ENCODE results near the gene FZD4. TPM values are rescaled to one million over a fixed set of nuclear protein-coding genes. Genes with fewer than 3 reads are reported as not detected.

The FZD4 gene
- total RNA-seq, 1 donor from 2014 or later, result not detected

DNA sequence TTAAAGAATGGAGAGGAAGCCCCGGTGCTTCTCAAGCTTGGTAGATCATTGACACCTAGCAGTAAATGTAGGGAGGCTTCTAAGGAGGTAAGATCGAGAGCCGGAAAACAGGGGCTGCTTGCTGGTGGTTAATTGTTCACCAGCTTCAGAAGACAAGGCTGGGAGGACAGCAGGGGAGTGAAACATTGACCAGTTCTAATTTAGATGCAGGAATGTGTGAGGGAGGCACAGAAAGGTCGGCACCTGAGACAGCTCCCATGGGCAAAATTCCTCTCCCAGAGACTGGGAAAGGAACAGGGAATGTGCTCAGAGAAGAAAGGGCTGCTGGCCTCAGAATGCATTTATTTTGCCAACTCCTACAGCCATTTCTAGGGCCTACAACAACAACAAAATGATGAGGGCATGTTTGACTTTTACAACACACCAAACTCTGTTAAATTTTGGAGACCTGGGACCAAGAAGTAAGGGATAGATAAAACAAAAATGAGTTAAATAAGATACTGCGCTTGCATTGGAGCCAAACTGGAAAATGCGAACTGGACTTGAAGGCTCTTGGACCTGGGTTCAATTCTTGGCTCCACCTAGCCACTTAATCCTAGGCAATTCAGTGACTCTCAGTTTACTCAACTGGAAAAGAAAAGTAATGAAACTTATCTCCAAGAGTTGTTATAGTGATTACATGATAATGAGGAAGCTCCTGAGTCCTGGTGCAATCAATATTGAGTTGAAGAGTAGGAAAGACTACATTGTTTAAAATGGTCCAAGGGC lies 31.0 kb downstream of the FZD4 start:
- ATAC-seq (ENCODE audit: low read depth), result no peak
- H3K36me3 Mint-ChIP-seq (ENCODE audit: low read depth), result no peaks in the 10 kb centered on the region
- no peaks in the 10 kb centered on the region for H3K4me1 Mint-ChIP-seq
- POLR2A ChIA-PET, result no interaction called here
- no peak overlapping the region for H3K4me3 Mint-ChIP-seq
- peaks cover 1% of the 10 kb centered on the region for H3K27me3 Mint-ChIP-seq
- H3K27ac Mint-ChIP-seq, result no peak overlapping the region
- CTCF ChIA-PET, result no interaction called here
- TF ChIP-seq, protein P1, sequence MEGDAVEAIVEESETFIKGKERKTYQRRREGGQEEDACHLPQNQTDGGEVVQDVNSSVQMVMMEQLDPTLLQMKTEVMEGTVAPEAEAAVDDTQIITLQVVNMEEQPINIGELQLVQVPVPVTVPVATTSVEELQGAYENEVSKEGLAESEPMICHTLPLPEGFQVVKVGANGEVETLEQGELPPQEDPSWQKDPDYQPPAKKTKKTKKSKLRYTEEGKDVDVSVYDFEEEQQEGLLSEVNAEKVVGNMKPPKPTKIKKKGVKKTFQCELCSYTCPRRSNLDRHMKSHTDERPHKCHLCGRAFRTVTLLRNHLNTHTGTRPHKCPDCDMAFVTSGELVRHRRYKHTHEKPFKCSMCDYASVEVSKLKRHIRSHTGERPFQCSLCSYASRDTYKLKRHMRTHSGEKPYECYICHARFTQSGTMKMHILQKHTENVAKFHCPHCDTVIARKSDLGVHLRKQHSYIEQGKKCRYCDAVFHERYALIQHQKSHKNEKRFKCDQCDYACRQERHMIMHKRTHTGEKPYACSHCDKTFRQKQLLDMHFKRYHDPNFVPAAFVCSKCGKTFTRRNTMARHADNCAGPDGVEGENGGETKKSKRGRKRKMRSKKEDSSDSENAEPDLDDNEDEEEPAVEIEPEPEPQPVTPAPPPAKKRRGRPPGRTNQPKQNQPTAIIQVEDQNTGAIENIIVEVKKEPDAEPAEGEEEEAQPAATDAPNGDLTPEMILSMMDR (IDR thresholded peaks at IDR 0.05), result no peak
- intact Hi-C loops (cut with micrococcal nuclease), result no loop called here
- H3K9me3 Mint-ChIP-seq, result no peaks in the 10 kb centered on the region
- no peak for DNase-seq

DNA sequence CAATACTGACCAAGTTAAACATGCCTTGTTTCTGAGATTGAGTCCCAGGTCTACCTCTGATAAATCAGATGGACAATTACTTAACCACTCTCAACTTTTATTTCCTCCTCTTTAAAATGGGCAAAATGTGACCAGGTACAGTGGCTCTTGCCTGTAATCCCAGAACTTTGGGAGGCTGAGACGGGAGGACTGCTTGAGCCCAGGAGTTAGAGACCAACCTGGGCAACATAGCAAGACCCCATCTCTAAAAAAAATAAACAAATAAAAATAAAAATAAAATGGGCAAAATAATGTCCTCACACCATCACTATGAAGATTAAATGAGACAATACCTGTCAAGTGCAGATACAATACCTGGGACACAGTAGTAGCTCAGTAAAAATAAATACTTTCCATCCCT lies 33.0 kb downstream of the FZD4 start:
- no peaks in the 10 kb centered on the region for H3K4me1 Mint-ChIP-seq
- peaks cover 1% of the 10 kb centered on the region for H3K27me3 Mint-ChIP-seq
- DNase-seq (no peak), ATAC-seq (ENCODE audit: low read depth) (no peak)
- TF ChIP-seq, protein P1 (IDR thresholded peaks at IDR 0.05), result no peak
- H3K9me3 Mint-ChIP-seq, result no peaks in the 10 kb centered on the region
- H3K36me3 Mint-ChIP-seq (ENCODE audit: low read depth), result no peaks in the 10 kb centered on the region
- intact Hi-C loops (cut with micrococcal nuclease), result no loop called here
- no peak overlapping the region for H3K4me3 Mint-ChIP-seq
- CTCF ChIA-PET, result no interaction called here
- POLR2A ChIA-PET, result no interaction called here
- H3K27ac Mint-ChIP-seq, result no peak overlapping the region

DNA sequence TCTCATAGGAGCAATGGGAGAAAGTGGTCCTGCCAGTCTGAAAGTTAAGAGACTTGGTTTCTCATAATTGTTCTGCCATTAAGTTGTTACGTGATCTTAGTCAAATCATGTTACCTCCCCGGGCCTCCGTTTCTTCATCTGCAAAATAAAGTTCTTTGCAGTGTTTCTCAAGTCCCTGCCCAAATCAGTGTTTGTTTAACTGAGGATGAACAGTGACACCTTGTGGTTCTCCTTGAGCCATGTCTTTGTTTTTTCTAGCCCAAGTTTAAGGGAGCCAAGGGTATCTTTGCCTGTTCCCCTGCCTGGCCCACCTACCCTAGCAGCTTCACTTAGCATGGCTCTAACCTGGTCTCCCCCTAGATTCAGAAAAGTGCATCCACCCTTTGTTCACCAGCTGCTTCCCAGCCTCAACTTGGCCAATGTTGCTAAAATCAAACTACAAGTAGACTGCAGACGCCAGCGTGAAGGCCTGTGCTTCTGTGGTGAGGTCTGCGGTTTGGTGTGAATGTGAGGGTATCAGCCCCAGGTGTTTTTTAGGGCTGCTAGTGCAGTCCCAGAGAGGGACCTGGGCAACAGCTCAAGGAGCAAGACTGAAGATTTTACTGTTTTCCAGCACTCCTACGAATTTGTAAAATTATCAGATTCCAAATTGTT lies 35.5 kb downstream of the FZD4 start:
- TF ChIP-seq, protein P1 (IDR thresholded peaks at IDR 0.05), result no peak
- Mint-ChIP-seq H3K36me3 (ENCODE audit: low read depth) (no peaks in the 10 kb centered on the region), H3K4me3 (no peak overlapping the region), H3K27me3 (no peaks in the 10 kb centered on the region), H3K27ac (no peak overlapping the region), H3K9me3 (no peaks in the 10 kb centered on the region), H3K4me1 (no peaks in the 10 kb centered on the region)
- ChIA-PET CTCF (interaction anchor here (1.0 kb wide), 1 partner anchor 11 kb away, joined by 3 read pairs; no protein-coding TSS in a partner anchor), POLR2A (no interaction called here)
- DNase-seq (no peak), ATAC-seq (ENCODE audit: low read depth) (no peak)
- intact Hi-C loops (cut with micrococcal nuclease), result loop anchor here (2.0 kb wide), 1 partner anchor 1325 kb away; no protein-coding TSS in a partner anchor

DNA sequence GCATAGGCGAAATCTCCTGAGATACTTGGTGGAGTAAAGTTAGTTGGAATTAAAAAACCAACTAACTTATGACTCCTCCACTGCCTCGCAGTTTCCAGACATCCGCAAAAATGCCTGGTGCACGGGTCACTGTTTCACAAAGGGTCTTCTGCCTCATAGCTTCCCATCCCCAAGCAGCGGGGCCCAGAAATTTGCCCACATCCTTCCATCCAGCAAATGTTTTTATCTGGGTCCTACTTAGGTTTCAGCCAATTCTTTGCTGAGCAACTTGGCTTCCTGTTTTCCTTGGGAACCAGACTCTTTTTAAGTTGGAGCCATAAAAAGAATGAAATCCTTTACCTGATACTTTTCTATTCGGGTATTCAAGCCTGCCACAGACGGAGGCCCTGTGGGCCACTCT lies 36.2 kb downstream of the FZD4 start:
- POLR2A ChIA-PET, result no interaction called here
- no peaks in the 10 kb centered on the region for H3K36me3 Mint-ChIP-seq (ENCODE audit: low read depth)
- no peaks in the 10 kb centered on the region for H3K27me3 Mint-ChIP-seq
- H3K27ac Mint-ChIP-seq, result no peak overlapping the region
- no peaks in the 10 kb centered on the region for H3K4me1 Mint-ChIP-seq
- DNase-seq (no peak), ATAC-seq (ENCODE audit: low read depth) (no peak)
- intact Hi-C loops (cut with micrococcal nuclease), result no loop called here
- no peak overlapping the region for H3K4me3 Mint-ChIP-seq
- no peaks in the 10 kb centered on the region for H3K9me3 Mint-ChIP-seq
- CTCF ChIA-PET, result interaction anchor here (1.0 kb wide), 1 partner anchor 10 kb away, joined by 3 read pairs; no protein-coding TSS in a partner anchor
- TF ChIP-seq, protein P1 (IDR thresholded peaks at IDR 0.05), result no peak

DNA sequence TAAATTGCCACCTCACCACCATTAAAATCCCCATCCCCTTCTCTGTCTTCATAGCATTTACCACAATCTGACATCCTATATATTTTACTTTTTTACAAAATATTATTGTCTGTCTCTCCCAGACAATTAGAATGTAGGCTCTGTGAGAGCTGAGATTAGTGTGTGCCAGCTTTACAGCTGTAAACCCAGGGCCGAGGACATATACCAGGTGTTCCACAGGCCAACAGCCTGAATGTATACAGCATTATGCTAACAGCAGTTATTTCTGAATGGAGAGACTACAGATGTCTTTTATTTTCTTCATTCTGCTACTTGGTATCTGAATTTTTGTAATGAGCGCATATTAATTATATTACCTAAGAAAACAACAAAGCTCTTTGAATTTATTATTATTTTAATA lies 36.7 kb downstream of the FZD4 start:
- POLR2A ChIA-PET, result no interaction called here

More for the DNA sequence above, 36.7 kb downstream of the FZD4 start:
- Mint-ChIP-seq H3K27me3 (peaks cover 2% of the 10 kb centered on the region), H3K27ac (no peak overlapping the region), H3K9me3 (no peaks in the 10 kb centered on the region), H3K4me1 (no peaks in the 10 kb centered on the region), H3K4me3 (no peak overlapping the region), H3K36me3 (ENCODE audit: low read depth) (no peaks in the 10 kb centered on the region)
- DNase-seq (no peak), ATAC-seq (ENCODE audit: low read depth) (no peak)
- CTCF ChIA-PET, result interaction anchor here (1.0 kb wide), 1 partner anchor 10 kb away, joined by 3 read pairs; no protein-coding TSS in a partner anchor
- intact Hi-C loops (cut with micrococcal nuclease), result no loop called here
- TF ChIP-seq, protein P1 (IDR thresholded peaks at IDR 0.05), result no peak
